GM12878 (cell line): Measurements from ENCODE around the gene FOLR3. TPM values are rescaled to one million over a fixed set of nuclear protein-coding genes. Genes with fewer than 3 reads are reported as not detected.

Source experiments
- BCL11A ChIP-seq: IDR thresholded peaks from 2 replicates; pipeline ENCODE4 v1.6.1; 2011; ENCODE audit warnings: low read depth, low read length
- BHLHE40 ChIP-seq, 2 experiments: fragments of 450-650 bp in 1 of 2; IDR thresholded peaks; 2 replicates each; pipeline ENCODE4 v1.6.1; 2011 to 2017; ENCODE audit warnings: low read depth in 2 of 2, borderline replicate concordance in 1 of 2, improper control_type of control experiment in 1 of 2, low read length in 1 of 2, mild to moderate bottlenecking in 1 of 2
- CHD4 ChIP-seq: fragments of 200-600 bp; sonication (generic); IDR thresholded peaks from 2 replicates; pipeline ENCODE4 v1.6.1; 2016; ENCODE audit warnings: mild to moderate bottlenecking
- CREM ChIP-seq: IDR thresholded peaks from 2 replicates; pipeline ENCODE4 v1.6.1; 2014; ENCODE audit warnings: antibody characterized with exemption, low read depth
- EED ChIP-seq: sonication (generic); IDR thresholded peaks from 2 replicates; pipeline ENCODE4 v1.6.1; 2016; ENCODE audit warnings: antibody characterized with exemption, low read depth
- NBN ChIP-seq: fragments of 450-650 bp; IDR thresholded peaks from 2 replicates; pipeline ENCODE4 v1.6.1; 2016
- NFYA ChIP-seq: IDR thresholded peaks from 2 replicates; pipeline ENCODE4 v1.6.1; 2011; ENCODE audit warnings: low read depth, mild to moderate bottlenecking, low read length, improper control_type of control experiment, borderline replicate concordance
- POLR2AphosphoS2 ChIP-seq: IDR thresholded peaks from 2 replicates; pipeline ENCODE4 v1.6.1; 2011; ENCODE audit warnings: low read depth, mild to moderate bottlenecking, low read length, improper control_type of control experiment, moderate library complexity
- polyA plus RNA-seq, 11 experiments: library from polyadenylated mRNA; depleted of rRNA in 4 of 11; unstranded in 6 of 11; stranded (reverse) in 5 of 11; fragments of >200 nt; fragmentation: Nextera tagmentation in 4 of 11; fragmentation: Illumina TruSeq in 1 of 11; extraction: Ambion mirVana in 4 of 11; extraction: Trizol in 1 of 11; gene quantifications; 1 replicate in 1 of 11; 2 replicates in 10 of 11; pipeline versions ENCODE4 v1.2.1 to v1.2.3, GENCODE V29; 2011 to 2016; ENCODE audit warnings: inconsistent platforms in 2 of 11, missing spikeins in 2 of 11, low read depth in 1 of 11
- total RNA-seq, 4 experiments: library from RNA; depleted of rRNA in 3 of 4; stranded (reverse); fragments of >200 nt in 3 of 4; fragmentation: Illumina TruSeq in 1 of 4; extraction: Trizol in 1 of 4; gene quantifications; 2 replicates each; pipeline versions ENCODE4 v1.2.1 to v1.2.3, GENCODE V29; 2013 to 2021
- TF ChIP-seq, protein P1 (sequence below): fragments of 450-650 bp; formaldehyde crosslinking; IDR thresholded peaks from 2 replicates; pipeline ENCODE4 v1.4.0; 2020; ENCODE audit warnings: mild to moderate bottlenecking, moderate library complexity
- TF ChIP-seq, protein P2 (sequence below): fragments of 450-650 bp; IDR thresholded peaks from 2 replicates; pipeline ENCODE4 v1.6.1; 2017; ENCODE audit warnings: mild to moderate bottlenecking, moderate library complexity
- TF ChIP-seq, protein P3 (sequence below): fragments of 150-350 bp; IDR thresholded peaks from 2 replicates; pipeline ENCODE4 v1.6.1; 2016; ENCODE audit warnings: low read depth, low read length
- TF ChIP-seq, protein P4 (sequence below): IDR thresholded peaks from 2 replicates; pipeline ENCODE4 v1.6.1; 2011; ENCODE audit warnings: mild to moderate bottlenecking, low read depth, low read length, moderate library complexity; ENCODE audit not compliant: insufficient replicate concordance
- TF ChIP-seq, protein P5 (sequence below), 3 experiments: IDR thresholded peaks in 2 of 3; conservative IDR thresholded peaks in 1 of 3; 2 replicates each; pipeline ENCODE4 v1.5.1; 2011; ENCODE audit warnings: low read depth in 3 of 3, low read length in 3 of 3, mild to moderate bottlenecking in 3 of 3, control low read depth in 2 of 3, moderate library complexity in 2 of 3, inconsistent platforms in 1 of 3, mixed read lengths in 1 of 3; ENCODE audit not compliant: control insufficient read depth in 2 of 3, insufficient read depth in 1 of 3; ENCODE audit errors: extremely low read depth in 1 of 3

The FOLR3 gene
- total and polyA plus RNA-seq, 10 of the 15 experiments (the other 5 are each of a cell fraction or from before 2014, with no cell fraction given) = not detected

DNA sequence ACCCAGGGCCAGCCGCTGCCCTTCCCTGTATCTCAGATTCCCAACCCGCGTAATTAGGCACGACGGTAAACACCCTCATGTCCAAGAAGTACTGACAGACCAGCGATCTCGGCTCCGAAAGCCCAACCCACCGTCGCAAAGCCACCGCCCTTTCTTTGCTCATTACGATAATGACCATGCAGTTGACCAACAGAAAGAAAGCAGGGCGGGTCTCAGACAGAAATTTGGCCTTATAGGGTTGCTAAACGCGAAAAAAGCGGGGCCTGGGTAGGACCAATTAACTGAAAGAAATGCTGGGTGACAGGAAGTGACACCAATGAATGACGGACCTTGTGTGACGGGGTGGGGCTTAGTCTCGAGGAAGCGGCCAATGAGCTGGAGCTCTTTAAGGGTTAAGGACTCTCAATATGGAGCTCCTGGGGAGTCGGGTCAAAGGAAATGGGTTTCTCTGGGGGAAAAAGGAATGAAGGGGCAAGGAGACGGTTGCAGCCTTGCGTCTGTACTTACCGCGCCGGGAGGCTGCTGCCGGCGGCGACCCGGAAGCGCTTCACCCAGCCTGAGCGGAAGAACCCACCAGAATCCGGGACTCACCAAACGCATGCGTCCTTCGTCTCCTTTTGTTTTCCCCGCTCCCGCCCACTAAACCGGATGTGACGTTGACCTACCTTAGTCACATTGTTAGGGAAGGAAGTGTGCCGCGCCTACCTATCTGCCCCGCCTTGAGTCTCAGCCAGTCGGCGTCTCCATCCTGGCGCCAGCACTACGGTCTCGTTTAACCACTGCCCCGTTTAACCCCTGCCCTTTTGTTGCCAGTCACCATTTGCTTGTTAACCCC lies 23.2 kb upstream of the FOLR3 start, which contains the start of gene ANAPC15 (continued):
- TF ChIP-seq, protein P1, sequence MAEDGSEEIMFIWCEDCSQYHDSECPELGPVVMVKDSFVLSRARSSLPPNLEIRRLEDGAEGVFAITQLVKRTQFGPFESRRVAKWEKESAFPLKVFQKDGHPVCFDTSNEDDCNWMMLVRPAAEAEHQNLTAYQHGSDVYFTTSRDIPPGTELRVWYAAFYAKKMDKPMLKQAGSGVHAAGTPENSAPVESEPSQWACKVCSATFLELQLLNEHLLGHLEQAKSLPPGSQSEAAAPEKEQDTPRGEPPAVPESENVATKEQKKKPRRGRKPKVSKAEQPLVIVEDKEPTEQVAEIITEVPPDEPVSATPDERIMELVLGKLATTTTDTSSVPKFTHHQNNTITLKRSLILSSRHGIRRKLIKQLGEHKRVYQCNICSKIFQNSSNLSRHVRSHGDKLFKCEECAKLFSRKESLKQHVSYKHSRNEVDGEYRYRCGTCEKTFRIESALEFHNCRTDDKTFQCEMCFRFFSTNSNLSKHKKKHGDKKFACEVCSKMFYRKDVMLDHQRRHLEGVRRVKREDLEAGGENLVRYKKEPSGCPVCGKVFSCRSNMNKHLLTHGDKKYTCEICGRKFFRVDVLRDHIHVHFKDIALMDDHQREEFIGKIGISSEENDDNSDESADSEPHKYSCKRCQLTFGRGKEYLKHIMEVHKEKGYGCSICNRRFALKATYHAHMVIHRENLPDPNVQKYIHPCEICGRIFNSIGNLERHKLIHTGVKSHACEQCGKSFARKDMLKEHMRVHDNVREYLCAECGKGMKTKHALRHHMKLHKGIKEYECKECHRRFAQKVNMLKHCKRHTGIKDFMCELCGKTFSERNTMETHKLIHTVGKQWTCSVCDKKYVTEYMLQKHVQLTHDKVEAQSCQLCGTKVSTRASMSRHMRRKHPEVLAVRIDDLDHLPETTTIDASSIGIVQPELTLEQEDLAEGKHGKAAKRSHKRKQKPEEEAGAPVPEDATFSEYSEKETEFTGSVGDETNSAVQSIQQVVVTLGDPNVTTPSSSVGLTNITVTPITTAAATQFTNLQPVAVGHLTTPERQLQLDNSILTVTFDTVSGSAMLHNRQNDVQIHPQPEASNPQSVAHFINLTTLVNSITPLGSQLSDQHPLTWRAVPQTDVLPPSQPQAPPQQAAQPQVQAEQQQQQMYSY (CRISPR knock-in tag) = no peak
- TF ChIP-seq, protein P2, sequence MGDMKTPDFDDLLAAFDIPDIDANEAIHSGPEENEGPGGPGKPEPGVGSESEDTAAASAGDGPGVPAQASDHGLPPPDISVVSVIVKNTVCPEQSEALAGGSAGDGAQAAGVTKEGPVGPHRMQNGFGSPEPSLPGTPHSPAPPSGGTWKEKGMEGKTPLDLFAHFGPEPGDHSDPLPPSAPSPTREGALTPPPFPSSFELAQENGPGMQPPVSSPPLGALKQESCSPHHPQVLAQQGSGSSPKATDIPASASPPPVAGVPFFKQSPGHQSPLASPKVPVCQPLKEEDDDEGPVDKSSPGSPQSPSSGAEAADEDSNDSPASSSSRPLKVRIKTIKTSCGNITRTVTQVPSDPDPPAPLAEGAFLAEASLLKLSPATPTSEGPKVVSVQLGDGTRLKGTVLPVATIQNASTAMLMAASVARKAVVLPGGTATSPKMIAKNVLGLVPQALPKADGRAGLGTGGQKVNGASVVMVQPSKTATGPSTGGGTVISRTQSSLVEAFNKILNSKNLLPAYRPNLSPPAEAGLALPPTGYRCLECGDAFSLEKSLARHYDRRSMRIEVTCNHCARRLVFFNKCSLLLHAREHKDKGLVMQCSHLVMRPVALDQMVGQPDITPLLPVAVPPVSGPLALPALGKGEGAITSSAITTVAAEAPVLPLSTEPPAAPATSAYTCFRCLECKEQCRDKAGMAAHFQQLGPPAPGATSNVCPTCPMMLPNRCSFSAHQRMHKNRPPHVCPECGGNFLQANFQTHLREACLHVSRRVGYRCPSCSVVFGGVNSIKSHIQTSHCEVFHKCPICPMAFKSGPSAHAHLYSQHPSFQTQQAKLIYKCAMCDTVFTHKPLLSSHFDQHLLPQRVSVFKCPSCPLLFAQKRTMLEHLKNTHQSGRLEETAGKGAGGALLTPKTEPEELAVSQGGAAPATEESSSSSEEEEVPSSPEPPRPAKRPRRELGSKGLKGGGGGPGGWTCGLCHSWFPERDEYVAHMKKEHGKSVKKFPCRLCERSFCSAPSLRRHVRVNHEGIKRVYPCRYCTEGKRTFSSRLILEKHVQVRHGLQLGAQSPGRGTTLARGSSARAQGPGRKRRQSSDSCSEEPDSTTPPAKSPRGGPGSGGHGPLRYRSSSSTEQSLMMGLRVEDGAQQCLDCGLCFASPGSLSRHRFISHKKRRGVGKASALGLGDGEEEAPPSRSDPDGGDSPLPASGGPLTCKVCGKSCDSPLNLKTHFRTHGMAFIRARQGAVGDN = peak; percentile 85; the same call in 1 of the 2 replicates
- TF ChIP-seq CREM = peak; percentile 88
- TF ChIP-seq, protein P3, sequence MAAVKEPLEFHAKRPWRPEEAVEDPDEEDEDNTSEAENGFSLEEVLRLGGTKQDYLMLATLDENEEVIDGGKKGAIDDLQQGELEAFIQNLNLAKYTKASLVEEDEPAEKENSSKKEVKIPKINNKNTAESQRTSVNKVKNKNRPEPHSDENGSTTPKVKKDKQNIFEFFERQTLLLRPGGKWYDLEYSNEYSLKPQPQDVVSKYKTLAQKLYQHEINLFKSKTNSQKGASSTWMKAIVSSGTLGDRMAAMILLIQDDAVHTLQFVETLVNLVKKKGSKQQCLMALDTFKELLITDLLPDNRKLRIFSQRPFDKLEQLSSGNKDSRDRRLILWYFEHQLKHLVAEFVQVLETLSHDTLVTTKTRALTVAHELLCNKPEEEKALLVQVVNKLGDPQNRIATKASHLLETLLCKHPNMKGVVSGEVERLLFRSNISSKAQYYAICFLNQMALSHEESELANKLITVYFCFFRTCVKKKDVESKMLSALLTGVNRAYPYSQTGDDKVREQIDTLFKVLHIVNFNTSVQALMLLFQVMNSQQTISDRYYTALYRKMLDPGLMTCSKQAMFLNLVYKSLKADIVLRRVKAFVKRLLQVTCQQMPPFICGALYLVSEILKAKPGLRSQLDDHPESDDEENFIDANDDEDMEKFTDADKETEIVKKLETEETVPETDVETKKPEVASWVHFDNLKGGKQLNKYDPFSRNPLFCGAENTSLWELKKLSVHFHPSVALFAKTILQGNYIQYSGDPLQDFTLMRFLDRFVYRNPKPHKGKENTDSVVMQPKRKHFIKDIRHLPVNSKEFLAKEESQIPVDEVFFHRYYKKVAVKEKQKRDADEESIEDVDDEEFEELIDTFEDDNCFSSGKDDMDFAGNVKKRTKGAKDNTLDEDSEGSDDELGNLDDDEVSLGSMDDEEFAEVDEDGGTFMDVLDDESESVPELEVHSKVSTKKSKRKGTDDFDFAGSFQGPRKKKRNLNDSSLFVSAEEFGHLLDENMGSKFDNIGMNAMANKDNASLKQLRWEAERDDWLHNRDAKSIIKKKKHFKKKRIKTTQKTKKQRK = peak; percentile 81
- TF ChIP-seq NBN = peak; percentile 91
- peak; percentile 38 to 77; a peak in 2 of 4 replicates for TF ChIP-seq BHLHE40 (IDR thresholded peaks at IDR 0.05; ENCODE audit: borderline replicate concordance in 1 of 2, low read depth in 2 of 2, low read length in 1 of 2)
- TF ChIP-seq, protein P4, sequence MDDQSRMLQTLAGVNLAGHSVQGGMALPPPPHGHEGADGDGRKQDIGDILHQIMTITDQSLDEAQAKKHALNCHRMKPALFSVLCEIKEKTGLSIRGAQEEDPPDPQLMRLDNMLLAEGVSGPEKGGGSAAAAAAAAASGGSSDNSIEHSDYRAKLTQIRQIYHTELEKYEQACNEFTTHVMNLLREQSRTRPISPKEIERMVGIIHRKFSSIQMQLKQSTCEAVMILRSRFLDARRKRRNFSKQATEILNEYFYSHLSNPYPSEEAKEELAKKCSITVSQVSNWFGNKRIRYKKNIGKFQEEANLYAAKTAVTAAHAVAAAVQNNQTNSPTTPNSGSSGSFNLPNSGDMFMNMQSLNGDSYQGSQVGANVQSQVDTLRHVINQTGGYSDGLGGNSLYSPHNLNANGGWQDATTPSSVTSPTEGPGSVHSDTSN = peak; percentile 96
- TF ChIP-seq CHD4 = no peak
- TF ChIP-seq NFYA = no peak; the same call in 1 of the 2 replicates
- peak; percentile 98 for TF ChIP-seq POLR2AphosphoS2
- TF ChIP-seq EED = 0 out of 2 replicates have a peak, but pooled peaks have one; percentile 10
- TF ChIP-seq, protein P5, sequence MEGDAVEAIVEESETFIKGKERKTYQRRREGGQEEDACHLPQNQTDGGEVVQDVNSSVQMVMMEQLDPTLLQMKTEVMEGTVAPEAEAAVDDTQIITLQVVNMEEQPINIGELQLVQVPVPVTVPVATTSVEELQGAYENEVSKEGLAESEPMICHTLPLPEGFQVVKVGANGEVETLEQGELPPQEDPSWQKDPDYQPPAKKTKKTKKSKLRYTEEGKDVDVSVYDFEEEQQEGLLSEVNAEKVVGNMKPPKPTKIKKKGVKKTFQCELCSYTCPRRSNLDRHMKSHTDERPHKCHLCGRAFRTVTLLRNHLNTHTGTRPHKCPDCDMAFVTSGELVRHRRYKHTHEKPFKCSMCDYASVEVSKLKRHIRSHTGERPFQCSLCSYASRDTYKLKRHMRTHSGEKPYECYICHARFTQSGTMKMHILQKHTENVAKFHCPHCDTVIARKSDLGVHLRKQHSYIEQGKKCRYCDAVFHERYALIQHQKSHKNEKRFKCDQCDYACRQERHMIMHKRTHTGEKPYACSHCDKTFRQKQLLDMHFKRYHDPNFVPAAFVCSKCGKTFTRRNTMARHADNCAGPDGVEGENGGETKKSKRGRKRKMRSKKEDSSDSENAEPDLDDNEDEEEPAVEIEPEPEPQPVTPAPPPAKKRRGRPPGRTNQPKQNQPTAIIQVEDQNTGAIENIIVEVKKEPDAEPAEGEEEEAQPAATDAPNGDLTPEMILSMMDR (IDR thresholded peaks at IDR 0.05 in 2 of 3, conservative IDR thresholded peaks at IDR 0.05 in 1 of 3; ENCODE audit: control insufficient read depth in 2 of 3, extremely low read depth in 1 of 3, insufficient read depth in 1 of 3, low read depth in 3 of 3, low read length in 3 of 3) = no peak
- TF ChIP-seq BCL11A = 0 out of 2 replicates have a peak, but pooled peaks have one; percentile 4
